Activated T-cell treated with anti-CD3 and anti-CD28 coated beads for 4 hours (primary cell): ENCODE measurements around the gene ARHGAP36.

Source experiments
- DNase-seq: peaks from one replicate; pipeline ENCODE4 v3.0.0-alpha.2; 2020

ARHGAP36 gene

DNA sequence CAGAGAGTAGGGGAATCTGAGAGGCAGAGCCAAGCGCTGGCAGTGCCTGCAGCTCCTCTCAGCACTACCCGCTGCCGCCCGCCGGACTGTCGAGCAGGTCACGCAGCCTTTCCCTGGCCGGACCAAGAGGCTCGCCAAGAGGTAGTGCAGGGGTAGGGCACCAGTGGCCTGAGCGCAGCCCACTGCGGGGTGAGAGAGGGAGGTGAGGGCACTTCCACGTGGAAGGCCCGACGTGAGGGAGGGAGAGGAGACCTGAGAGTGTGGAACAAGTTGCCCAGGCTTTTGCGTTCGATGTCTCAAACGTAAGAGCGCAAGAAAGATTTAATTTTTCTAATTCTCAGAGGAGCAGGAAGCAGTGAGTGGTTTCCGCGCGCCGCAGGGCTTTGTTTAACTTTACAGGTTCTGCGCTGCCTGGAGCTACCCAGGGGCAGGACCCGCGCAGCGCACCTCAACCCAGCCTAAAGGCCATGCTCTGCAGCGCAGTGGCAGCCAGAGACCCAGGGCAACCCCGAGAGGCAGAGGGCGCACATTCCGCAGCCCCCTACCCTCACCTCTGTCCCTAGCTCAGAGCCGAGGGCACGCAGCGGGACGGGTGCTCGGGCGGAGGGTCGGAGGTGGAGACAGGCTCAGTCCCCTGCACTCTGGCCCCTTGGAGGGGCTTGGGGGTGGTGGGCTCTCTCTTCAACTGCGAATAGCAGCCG is 14.9 kb downstream of the ARHGAP36 start:
- no peak for DNase-seq

DNA sequence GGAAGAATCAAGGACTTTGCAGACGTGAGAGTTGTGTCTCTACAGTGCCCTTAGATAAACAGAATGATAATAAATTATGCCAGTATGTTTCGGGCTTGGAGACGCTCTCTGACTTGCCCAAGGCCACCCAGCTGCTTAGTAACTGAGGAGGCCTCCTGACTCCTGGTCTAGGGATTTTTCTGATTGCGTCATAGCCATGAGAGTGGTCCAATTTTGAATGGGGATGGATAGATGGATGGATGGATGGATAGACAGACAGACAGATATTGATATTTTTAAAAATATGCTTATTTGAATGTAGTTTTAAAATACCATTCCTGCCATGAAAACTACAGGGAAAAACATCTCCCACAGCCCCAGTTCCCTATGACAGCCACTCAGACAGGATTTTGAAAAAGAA is 15.5 kb downstream of the ARHGAP36 start:
- no peak for DNase-seq

DNA sequence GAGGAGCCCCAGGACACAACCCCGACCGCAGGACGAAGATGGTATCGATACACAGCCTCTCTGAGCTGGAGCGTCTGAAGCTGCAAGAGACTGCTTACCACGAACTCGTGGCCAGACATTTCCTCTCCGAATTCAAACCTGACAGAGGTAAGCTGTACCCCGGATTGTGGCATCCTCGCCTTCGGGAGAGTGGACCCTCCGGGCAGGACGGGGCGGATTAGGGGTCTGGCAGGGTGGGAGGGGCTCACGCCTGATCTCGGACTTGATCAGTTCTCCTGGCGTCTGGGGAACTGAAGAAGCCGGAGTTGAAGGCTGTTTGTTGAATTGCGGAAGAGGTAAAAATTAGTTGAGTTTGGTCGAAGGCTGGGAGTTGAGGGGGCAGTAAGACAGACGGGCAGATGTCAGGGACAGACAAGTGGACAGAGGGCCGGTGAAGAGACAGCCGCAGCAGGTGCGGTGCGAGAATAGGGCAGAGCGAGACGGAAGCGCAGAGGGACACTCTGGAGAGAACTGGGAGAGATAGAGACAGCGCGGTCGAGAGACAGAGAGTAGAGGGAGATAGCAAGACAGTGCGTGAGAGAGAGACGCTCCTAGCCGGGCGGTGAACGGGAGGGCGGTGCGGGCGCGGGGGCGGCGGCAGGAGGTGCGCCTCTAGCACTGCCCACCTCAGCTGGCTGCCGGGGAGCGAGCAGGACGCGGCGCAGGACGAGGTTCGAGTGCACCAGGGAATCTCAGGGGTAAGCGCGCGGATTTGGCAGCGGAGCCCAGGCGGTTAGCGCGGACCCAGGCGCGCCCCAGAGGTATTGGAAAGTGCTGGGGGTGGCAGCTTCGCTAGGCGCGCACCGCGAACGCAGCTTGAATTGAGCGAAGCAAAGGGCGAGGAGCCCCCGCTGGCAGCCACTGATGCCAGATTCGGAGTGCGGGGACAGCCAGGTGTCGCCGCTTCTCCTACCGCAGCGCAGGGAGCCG is 23.9 kb downstream of the ARHGAP36 start:
- no peak for DNase-seq

DNA sequence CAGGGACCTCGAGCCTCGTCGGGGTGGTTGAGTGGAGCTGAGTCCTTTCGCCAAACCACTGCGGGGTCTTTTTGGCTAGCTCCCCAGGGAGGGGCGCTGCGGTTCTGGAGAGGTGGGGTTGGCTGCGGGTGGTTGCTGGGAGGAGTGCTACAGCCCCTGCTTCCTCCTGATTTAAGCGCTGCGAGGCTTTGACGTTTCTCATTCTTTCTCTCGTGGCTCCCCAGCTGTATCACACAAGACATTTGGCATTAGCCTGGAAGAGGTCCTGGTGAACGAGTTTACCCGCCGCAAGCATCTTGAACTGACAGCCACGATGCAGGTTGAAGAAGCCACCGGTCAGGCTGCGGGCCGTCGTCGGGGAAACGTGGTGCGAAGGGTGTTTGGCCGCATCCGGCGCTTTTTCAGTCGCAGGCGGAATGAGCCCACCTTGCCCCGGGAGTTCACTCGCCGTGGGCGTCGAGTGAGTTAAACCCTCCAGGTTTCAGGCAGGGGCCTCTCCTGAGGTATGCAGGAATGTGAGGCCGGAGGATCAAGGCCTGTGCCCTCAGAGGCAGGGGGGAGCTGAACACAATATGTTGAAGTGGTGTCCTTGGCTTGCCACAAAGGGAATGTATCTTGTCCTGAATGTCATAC is 25.5 kb downstream of the ARHGAP36 start:
- DNase-seq = no peak

DNA sequence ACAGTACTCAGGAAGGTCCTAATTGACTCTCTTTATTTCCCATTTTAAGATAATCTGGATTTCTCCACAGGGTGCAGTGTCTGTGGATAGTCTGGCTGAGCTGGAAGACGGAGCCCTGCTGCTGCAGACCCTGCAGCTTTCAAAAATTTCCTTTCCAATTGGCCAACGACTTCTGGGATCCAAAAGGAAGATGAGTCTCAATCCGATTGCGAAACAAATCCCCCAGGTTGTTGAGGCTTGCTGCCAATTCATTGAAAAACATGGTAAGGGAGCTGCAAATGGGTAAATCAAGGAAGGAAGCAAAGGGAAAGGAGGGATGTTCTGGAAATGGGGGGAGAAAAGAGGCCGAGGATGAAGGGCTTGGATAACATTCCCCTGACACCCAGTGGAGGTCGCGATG is 26.0 kb downstream of the ARHGAP36 start:
- DNase-seq = no peak

DNA sequence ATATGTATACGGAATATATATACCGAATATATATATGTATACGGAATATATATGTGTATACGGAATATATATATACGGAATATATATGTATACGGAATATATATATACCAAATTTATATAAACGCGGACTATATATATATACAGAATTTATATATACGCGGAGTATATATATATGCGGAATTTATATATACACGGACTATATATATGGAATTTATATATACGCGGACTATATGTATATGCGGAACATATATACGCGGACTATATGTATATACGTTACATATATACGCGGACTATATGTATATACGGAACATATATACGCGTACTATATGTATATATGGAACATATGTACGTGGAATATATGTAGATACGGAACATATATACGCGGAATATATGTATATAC is 78.6 kb downstream of the ARHGAP36 start:
- no peak for DNase-seq

DNA sequence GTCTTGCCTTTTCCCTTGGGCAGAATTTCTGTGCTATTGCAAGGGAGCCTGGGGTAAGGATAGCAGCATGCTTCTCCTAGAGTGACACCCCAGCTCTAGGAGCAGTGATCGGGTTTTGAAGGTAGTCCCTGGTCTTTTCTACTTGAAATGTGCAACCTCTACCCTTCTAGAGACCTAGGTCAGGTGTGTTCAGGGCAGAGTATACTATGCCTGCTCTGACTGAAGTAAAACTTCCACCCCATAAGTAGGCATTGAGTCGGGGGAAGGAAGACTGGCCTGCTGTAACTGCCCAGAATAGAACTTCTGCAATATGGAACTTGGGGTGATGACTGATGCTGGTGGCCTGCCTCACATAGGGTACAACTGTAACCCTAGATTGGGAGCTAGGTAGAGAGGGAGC is 80.9 kb downstream of the ARHGAP36 start:
- no peak for DNase-seq
